Calu3 (cell line): ENCODE data around the gene FITM2. TPM values are rescaled to one million over a fixed set of nuclear protein-coding genes. Genes with fewer than 3 reads are reported as not detected.

ENCODE experiments used
- BruUV-seq: library from RNA; stranded (reverse); fragments of 400-500 nt; replicated peaks from 2 replicates; lab custom pipeline; 2021; lab: Mats Ljungman, UMichigan
- CTCF ChIA-PET: fragments of 300-600 bp; sonication (Branson Sonifier 250); formaldehyde crosslinking; loops from one replicate; lab custom pipeline; 2022; ENCODE audit warnings: antibody characterized with exemption; lab: Charles Lee
- DNase-seq: peaks from one replicate; pipeline ENCODE4 v3.0.0; 2022
- H3K27ac Mint-ChIP-seq: one replicate; pipeline ENCODE4 v1.8.0; 2022; ENCODE audit warnings: mixed read lengths; ENCODE audit not compliant: unreplicated experiment
- H3K27me3 Mint-ChIP-seq: one replicate; pipeline ENCODE4 v1.8.0; 2022; ENCODE audit warnings: mixed read lengths; ENCODE audit not compliant: unreplicated experiment
- H3K36me3 Mint-ChIP-seq: one replicate; pipeline ENCODE4 v1.8.0; 2022; ENCODE audit warnings: mild to moderate bottlenecking, moderate library complexity, mixed read lengths; ENCODE audit not compliant: insufficient read depth, unreplicated experiment
- H3K4me1 Mint-ChIP-seq: one replicate; pipeline ENCODE4 v1.8.0; 2022; ENCODE audit warnings: mild to moderate bottlenecking, low read depth, mixed read lengths; ENCODE audit not compliant: unreplicated experiment
- H3K4me3 Mint-ChIP-seq: one replicate; pipeline ENCODE4 v1.8.0; 2022; ENCODE audit warnings: mild to moderate bottlenecking, low read depth, moderate library complexity, mixed read lengths; ENCODE audit not compliant: unreplicated experiment
- H3K9me3 Mint-ChIP-seq: one replicate; pipeline ENCODE4 v1.8.0; 2022; ENCODE audit warnings: low read depth, mixed read lengths; ENCODE audit not compliant: unreplicated experiment
- CTCF ChIP-seq: fragments of 200-600 bp; IDR thresholded peaks from one replicate; pipeline ENCODE4 v1.8.0; 2022; ENCODE audit warnings: antibody characterized with exemption; ENCODE audit not compliant: unreplicated experiment
- intact Hi-C: fragments of 100-400 bp; cut with micrococcal nuclease; formaldehyde crosslinking; loops from one replicate; pipeline ENCODE4 v1.10.0; 2022; ENCODE audit not compliant: unreplicated experiment
- total RNA-seq: library from RNA; stranded (reverse); gene quantifications from 2 replicates; pipeline ENCODE4 v1.2.3, GENCODE V29; 2022

The FITM2 gene
- total RNA-seq, 1 experiment from 2014 or later, result 13.0 TPM

DNA sequence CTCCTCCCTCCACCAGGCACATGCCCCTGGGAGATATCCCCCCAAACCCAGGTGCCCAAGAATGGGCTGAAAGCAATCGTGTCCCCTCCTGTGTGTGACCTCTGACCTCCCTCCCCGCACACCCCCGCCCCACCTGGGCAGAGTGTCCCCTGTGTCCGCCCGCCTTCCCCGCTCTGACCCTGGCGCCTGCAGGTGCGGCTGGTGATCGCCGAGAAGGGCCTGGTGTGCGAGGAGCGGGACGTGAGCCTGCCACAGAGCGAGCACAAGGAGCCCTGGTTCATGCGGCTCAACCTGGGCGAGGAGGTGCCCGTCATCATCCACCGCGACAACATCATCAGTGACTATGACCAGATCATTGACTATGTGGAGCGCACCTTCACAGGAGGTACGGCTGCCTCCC, 54.0 kb downstream of the FITM2 start:
- Mint-ChIP-seq H3K27me3 (peaks cover 41% of the 10 kb centered on the region), H3K9me3 (no peaks in the 10 kb centered on the region), H3K4me3 (no peak overlapping the region), H3K27ac (no peak overlapping the region), H3K4me1 (no peaks in the 10 kb centered on the region), H3K36me3 (no peaks in the 10 kb centered on the region)
- no peak for TF ChIP-seq CTCF
- no TSS peak for BruUV-seq
- intact Hi-C loops, result no loop called here
- CTCF ChIA-PET, result no interaction called here
- no peak for DNase-seq

DNA sequence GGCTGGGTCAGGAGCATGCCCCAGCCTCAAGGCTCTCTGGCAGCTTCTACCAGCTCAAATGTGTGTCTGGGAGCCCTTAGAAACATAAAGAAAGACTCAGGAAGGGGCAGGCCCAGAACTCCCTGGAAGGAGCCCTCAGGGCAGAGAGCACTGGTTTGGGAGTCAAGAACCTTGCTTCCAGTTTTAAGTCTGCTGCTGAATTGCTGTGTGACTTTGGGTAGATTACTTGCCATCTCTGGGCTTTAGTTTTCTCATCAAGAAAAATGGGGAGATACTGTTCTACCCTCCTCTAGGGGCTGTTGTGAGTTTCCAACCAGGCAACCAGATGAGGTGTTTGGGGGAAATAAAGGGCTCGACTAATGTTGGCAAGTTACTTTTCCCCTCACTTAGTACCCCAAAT, 55.1 kb downstream of the FITM2 start:
- Mint-ChIP-seq H3K4me3 (no peak overlapping the region), H3K27me3 (peaks cover 37% of the 10 kb centered on the region), H3K4me1 (no peaks in the 10 kb centered on the region), H3K36me3 (no peaks in the 10 kb centered on the region), H3K27ac (no peak overlapping the region), H3K9me3 (no peaks in the 10 kb centered on the region)
- no peak for TF ChIP-seq CTCF
- BruUV-seq, result no TSS peak
- intact Hi-C loops, result no loop called here
- no peak for DNase-seq
- CTCF ChIA-PET, result no interaction called here

- H3K4me3 Mint-ChIP-seq, result no peak overlapping the region
Measured at GRCh38 chr20:44254073-44254472, 56.9 kb downstream of the FITM2 start.

DNA sequence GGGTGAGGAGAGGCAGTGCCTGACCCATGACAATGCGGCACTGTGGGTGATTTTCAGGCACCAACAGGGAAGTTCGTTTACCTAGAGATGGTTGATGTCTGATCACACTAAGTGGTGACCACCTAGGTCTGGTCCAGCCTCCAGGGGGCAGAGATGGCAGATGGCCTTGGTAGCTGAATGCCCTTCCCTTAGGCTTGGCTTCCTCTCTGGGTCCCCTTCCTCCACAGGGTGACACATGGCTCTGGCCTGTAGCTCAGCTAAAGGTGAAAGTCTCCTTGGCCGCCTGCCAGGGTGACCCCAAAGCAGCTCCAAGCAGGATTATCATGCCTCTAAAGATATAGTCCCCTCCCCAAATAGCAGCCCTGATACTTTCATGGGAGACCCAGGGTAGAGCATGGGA, 57.5 kb downstream of the FITM2 start:
- H3K36me3 Mint-ChIP-seq, result no peaks in the 10 kb centered on the region
- H3K27me3 Mint-ChIP-seq, result peaks cover 37% of the 10 kb centered on the region
- no peaks in the 10 kb centered on the region for H3K9me3 Mint-ChIP-seq
- no peaks in the 10 kb centered on the region for H3K4me1 Mint-ChIP-seq
- peak; percentile 23 for DNase-seq
- intact Hi-C loops, result no loop called here
- H3K4me3 Mint-ChIP-seq, result no peak overlapping the region
- BruUV-seq, result no TSS peak
- peak; percentile 15 for TF ChIP-seq CTCF
- CTCF ChIA-PET, result interaction anchor here (0.7 to 1.4 kb wide), 3 partner anchors 36 to 131 kb away, joined by 3 read pairs; no protein-coding TSS in a partner anchor
- no peak overlapping the region for H3K27ac Mint-ChIP-seq

More at GRCh38 chr20:44254073-44254472, 56.9 kb downstream of the FITM2 start:
- H3K27ac Mint-ChIP-seq, result no peak overlapping the region
- peaks cover 37% of the 10 kb centered on the region for H3K27me3 Mint-ChIP-seq
- CTCF ChIA-PET, result interaction anchor here (0.7 to 1.4 kb wide), 2 partner anchors 37 to 131 kb away, joined by 3 read pairs; no protein-coding TSS in a partner anchor
- H3K36me3 Mint-ChIP-seq, result no peaks in the 10 kb centered on the region
- no TSS peak for BruUV-seq
- intact Hi-C loops, result no loop called here
- DNase-seq, result no peak
- no peak for TF ChIP-seq CTCF
- H3K4me1 Mint-ChIP-seq, result no peaks in the 10 kb centered on the region
- H3K9me3 Mint-ChIP-seq, result no peaks in the 10 kb centered on the region

Other genes starting within 250 kb of the FITM2 start
- gene JPH2, start 124.0 kb downstream of the FITM2 start, total RNA-seq, result 0.50 and 0.59 TPM in 2 replicates
- gene OSER1, start 100.4 kb downstream of the FITM2 start, total RNA-seq, result 52.2 and 56.7 TPM in 2 replicates
- gene GDAP1L1, start 63.9 kb downstream of the FITM2 start, total RNA-seq, result not detected in 2 replicates
- gene R3HDML, start 25.8 kb upstream of the FITM2 start, total RNA-seq, result not detected in 2 replicates
- gene HNF4A, start 44.5 kb upstream of the FITM2 start, total RNA-seq, result 27.7 and 41.1 TPM in 2 replicates
- 39.9 and 42.2 TPM in 2 replicates for gene TTPAL, start 164.7 kb upstream of the FITM2 start, total RNA-seq
- gene SERINC3, start 210.9 kb upstream of the FITM2 start, total RNA-seq, result 159 and 173 TPM in 2 replicates